NB4 (cell line): ENCODE measurements around the gene FAM222A.

ENCODE experiments used
- MYC ChIP-seq: IDR thresholded peaks from 2 replicates; pipeline ENCODE4 v1.6.1; 2011; ENCODE audit warnings: low read depth, low read length
- POLR2A ChIP-seq: IDR thresholded peaks from 2 replicates; pipeline ENCODE4 v1.6.1; 2011; ENCODE audit warnings: mild to moderate bottlenecking; ENCODE audit not compliant: insufficient read length; ENCODE audit errors: extremely low read depth
- TF ChIP-seq, protein P1 (sequence below): IDR thresholded peaks from one replicate; pipeline ENCODE4 v1.5.1; 2012; ENCODE audit warnings: low read depth, low read length
- TF ChIP-seq, protein P2 (sequence below): IDR thresholded peaks from 2 replicates; pipeline ENCODE4 v1.6.1; 2011; ENCODE audit warnings: low read depth, low read length

DNA sequence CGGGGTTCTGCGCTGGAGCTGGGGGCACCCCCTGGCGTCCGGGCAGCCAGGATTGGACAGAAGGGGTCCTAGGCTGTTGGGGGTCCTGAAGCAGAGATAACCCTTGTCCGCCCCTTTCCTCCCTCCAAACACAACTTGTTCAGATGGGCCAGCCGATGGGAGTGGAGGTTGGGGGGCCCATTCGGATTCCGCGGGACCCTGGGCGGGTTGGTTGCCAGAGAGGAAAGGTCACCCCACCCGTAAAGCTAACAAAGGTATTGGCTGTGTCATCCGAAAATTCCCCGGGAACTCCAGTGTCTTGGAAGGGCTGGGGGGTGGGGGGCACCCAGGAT lies 1.3 kb downstream of the FAM222A start:
- TF ChIP-seq, protein P1, sequence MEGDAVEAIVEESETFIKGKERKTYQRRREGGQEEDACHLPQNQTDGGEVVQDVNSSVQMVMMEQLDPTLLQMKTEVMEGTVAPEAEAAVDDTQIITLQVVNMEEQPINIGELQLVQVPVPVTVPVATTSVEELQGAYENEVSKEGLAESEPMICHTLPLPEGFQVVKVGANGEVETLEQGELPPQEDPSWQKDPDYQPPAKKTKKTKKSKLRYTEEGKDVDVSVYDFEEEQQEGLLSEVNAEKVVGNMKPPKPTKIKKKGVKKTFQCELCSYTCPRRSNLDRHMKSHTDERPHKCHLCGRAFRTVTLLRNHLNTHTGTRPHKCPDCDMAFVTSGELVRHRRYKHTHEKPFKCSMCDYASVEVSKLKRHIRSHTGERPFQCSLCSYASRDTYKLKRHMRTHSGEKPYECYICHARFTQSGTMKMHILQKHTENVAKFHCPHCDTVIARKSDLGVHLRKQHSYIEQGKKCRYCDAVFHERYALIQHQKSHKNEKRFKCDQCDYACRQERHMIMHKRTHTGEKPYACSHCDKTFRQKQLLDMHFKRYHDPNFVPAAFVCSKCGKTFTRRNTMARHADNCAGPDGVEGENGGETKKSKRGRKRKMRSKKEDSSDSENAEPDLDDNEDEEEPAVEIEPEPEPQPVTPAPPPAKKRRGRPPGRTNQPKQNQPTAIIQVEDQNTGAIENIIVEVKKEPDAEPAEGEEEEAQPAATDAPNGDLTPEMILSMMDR: no peak
- TF ChIP-seq POLR2A (no peak), MYC (no peak)
- TF ChIP-seq, protein P2, sequence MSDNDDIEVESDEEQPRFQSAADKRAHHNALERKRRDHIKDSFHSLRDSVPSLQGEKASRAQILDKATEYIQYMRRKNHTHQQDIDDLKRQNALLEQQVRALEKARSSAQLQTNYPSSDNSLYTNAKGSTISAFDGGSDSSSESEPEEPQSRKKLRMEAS: no peak
